Thymus (tissue), 11 donors: ENCODE measurements around the gene IBTK. TPM values are rescaled to one million over a fixed set of nuclear protein-coding genes. Genes with fewer than 3 reads are reported as not detected.
"Not testable (repeated sequence)": the region's sequence is repeated elsewhere in the genome, so short reads cannot be mapped to it uniquely, and the experiment has no call there.

Source experiments
- DNase-seq, 9 donors: peaks; one replicate each; pipeline ENCODE4 v3.0.0-alpha.2; 2013; ENCODE audit warnings: low spot score in 9 of 9, low read depth in 6 of 9, missing footprints in 1 of 9
- H3K27ac ChIP-seq, 2 donors: one replicate each; pipeline ENCODE4 v1.5.1; 2013; ENCODE audit warnings: control low read depth in 1 of 2, low read depth in 1 of 2, low read length in 1 of 2, mild to moderate bottlenecking in 1 of 2, moderate library complexity in 1 of 2
- H3K27me3 ChIP-seq, 2 donors: one replicate each; pipeline ENCODE4 v1.5.1; 2013; ENCODE audit warnings: low read length in 1 of 2; ENCODE audit not compliant: control insufficient read depth in 2 of 2, insufficient read depth in 1 of 2
- H3K36me3 ChIP-seq, 2 donors: one replicate each; pipeline ENCODE4 v1.5.1; 2013; ENCODE audit warnings: low read length in 1 of 2, mild to moderate bottlenecking in 1 of 2, moderate library complexity in 1 of 2; ENCODE audit not compliant: control insufficient read depth in 2 of 2, insufficient read depth in 2 of 2
- H3K4me1 ChIP-seq, 2 donors: one replicate each; pipeline ENCODE4 v1.5.1; 2013; ENCODE audit warnings: low read length in 2 of 2; ENCODE audit not compliant: control insufficient read depth in 2 of 2, insufficient read depth in 2 of 2
- H3K4me3 ChIP-seq, 2 donors: one replicate each; pipeline ENCODE4 v1.5.1; 2013; ENCODE audit warnings: low read length in 2 of 2, control low read depth in 1 of 2, mild to moderate bottlenecking in 1 of 2
- H3K9me3 ChIP-seq, 2 donors: one replicate each; pipeline ENCODE4 v1.5.1; 2013; ENCODE audit warnings: low read length in 1 of 2, mild to moderate bottlenecking in 1 of 2; ENCODE audit not compliant: control insufficient read depth in 2 of 2, insufficient read depth in 1 of 2
- WGBS: extraction: QIAGEN DNeasy Blood & Tissue Kit; methylation state at CpG from one replicate; pipeline ENCODE4 v1.1.7; 2013; 5-methylcytosine and 5-hydroxymethylcytosine counted together
- polyA plus RNA-seq: library from polyadenylated mRNA; stranded (reverse); fragments of 200-250 nt; gene quantifications from one replicate; pipeline ENCODE4 v1.2.3, GENCODE V29; 2013
- total RNA-seq: library from RNA; stranded (reverse); fragments of 120-200 nt; gene quantifications from one replicate; pipeline ENCODE4 v1.2.4, GENCODE V29; 2013
- donor health status: healthy.

IBTK gene
- total and polyA plus RNA-seq, 2 donors = 23.8 to 28.7 TPM

DNA sequence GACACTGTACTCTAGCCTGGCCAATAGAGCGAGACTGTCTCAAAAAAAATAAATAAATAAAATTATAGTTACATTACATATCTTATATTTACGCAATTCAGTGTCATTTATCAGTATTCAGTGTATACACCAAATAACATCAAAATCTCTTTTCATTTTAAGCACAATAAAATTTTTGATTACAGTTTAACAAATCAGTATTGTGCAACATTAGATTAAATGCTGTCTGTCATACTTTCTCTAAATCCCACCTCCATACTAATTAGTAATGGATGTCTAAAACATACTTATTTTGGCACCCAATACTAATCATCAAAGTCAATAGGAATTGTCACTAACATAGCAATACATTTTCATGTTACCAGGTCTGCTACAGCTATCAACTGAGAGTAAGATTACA, 27.4 kb downstream of the IBTK start:
- 96% methylated on average over 2 of the region's 2 CpGs for whole genome bisulfite sequencing

DNA sequence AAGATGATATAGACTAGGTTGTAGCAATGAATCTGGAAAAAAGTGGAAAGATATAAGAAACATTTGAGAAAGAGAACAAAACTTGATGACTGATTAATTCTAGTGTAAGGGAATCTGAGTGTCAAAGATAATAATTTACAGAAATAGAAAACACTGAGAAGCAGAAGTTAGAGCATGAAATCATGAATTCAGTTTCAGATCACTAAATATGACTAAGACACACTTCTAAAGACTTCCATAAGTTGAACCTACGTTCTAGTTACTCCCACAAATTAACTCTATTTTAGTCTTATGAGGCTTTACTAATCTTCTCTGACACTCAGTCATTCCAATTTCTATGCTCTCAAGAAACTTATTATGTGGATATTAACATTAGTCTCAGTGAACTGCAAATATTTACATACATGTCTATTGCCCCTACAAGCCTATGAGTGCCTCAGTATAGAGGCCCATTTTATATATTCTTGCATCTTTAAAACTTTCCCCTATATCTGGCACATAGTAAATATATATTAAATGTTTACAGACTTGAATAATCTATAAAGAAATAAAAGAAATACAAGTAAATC, 30.4 kb downstream of the IBTK start:
- no peaks in the 10 kb centered on the region for H3K9me3 ChIP-seq
- H3K4me3 ChIP-seq = no peak overlapping the region
- no peaks in the 10 kb centered on the region for H3K4me1 ChIP-seq
- H3K36me3 ChIP-seq = peaks cover 18 to 45% of the 10 kb centered on the region in 2 donors
- no peak for DNase-seq
- H3K27ac ChIP-seq = no peak overlapping the region
- WGBS = 96% methylated on average over 1 of the region's 1 CpG
- no peaks in the 10 kb centered on the region for H3K27me3 ChIP-seq

More for the DNA sequence above, 27.4 kb downstream of the IBTK start:
- no peak overlapping the region for H3K27ac ChIP-seq
- no peaks in the 10 kb centered on the region for H3K9me3 ChIP-seq
- DNase-seq = no peak
- H3K27me3 ChIP-seq = no peaks in the 10 kb centered on the region
- no peaks in the 10 kb centered on the region for H3K4me1 ChIP-seq
- H3K4me3 ChIP-seq = no peak overlapping the region
- H3K36me3 ChIP-seq = peaks cover 20 to 42% of the 10 kb centered on the region in 2 donors

- Histone ChIP-seq H3K27me3 (no peaks in the 10 kb centered on the region), H3K36me3 (peaks cover 18 to 45% of the 10 kb centered on the region in 2 donors), H3K4me1 (no peaks in the 10 kb centered on the region), H3K27ac (no peak overlapping the region), H3K4me3 (no peak overlapping the region), H3K9me3 (no peaks in the 10 kb centered on the region)
- WGBS = 92% methylated on average over 2 of the region's 2 CpGs
- DNase-seq = no peak
Measured at GRCh38 chr6:82216549-82216948, 31.0 kb downstream of the IBTK start.

- Histone ChIP-seq H3K9me3 (no peaks in the 10 kb centered on the region), H3K4me3 (no peak overlapping the region), H3K4me1 (no peaks in the 10 kb centered on the region), H3K36me3 (peaks cover 11 to 31% of the 10 kb centered on the region in 2 donors), H3K27me3 (no peaks in the 10 kb centered on the region), H3K27ac (no peak overlapping the region)
- WGBS = 98% methylated on average over 2 of the region's 2 CpGs
- DNase-seq = no peak
Measured at GRCh38 chr6:82211326-82211725, 36.2 kb downstream of the IBTK start.

DNA sequence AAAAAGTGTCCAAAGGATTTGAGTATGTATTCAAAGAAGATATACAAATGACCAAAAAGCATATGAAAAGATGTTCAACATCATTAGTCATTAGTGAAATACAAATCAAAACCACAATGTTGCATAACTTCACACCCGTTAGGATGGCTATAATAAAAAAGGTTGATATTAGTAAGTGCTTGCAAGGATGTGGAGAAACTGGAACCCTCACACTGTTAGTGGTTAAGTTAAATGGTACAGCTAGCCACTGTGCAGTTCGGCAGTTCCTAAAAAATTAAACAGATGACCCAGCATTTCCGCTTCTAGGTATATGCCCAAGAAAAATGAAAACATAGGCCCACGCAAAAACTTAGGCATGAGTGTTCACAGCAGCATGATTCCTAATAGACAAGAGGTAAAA, 38.6 kb downstream of the IBTK start:
- Histone ChIP-seq H3K27me3 (no peaks in the 10 kb centered on the region), H3K4me1 (no peaks in the 10 kb centered on the region), H3K27ac (no peak overlapping the region), H3K9me3 (no peaks in the 10 kb centered on the region), H3K36me3 (peaks cover 5 to 14% of the 10 kb centered on the region in 2 donors), H3K4me3 (no peak overlapping the region)
- 96% methylated on average over 4 of the region's 4 CpGs for WGBS
- no peak for DNase-seq

DNA sequence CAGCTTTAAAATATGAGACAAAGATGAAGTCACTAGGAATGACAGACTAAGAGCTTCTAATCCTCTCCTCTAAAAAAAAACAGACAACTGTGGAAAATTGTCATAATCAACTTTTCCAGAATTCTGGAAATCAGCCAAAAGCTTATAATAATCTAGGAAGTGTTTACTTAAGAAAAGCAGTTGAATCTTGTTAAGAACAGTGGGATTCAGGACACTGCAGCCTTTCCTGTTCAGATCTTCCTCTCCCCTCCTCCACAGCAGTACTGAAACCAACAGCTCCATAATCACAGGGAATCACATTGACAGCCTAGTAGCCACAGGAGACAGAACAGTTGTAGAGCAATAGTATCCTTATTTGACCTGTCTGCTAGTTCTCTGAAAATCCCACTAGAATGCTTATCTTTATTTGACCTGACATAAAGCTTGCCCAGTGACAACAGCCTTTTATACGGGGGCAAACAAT, 41.6 kb downstream of the IBTK start:
- 87% methylated on average over 1 of the region's 1 CpG for WGBS
- H3K27me3 ChIP-seq = no peaks in the 10 kb centered on the region
- no peaks in the 10 kb centered on the region for H3K9me3 ChIP-seq
- no peak overlapping the region for H3K4me3 ChIP-seq
- no peaks in the 10 kb centered on the region for H3K4me1 ChIP-seq
- no peak for DNase-seq
- peaks cover 0 to 18% of the 10 kb centered on the region in 2 donors for H3K36me3 ChIP-seq
- H3K27ac ChIP-seq = no peak overlapping the region

- Histone ChIP-seq H3K36me3 (peaks cover 3 to 30% of the 10 kb centered on the region in 2 donors), H3K4me3 (no peak overlapping the region), H3K27ac (no peak overlapping the region), H3K4me1 (no peaks in the 10 kb centered on the region), H3K9me3 (no peaks in the 10 kb centered on the region), H3K27me3 (no peaks in the 10 kb centered on the region)
- no peak for DNase-seq
Measured at GRCh38 chr6:82204020-82204419, 43.5 kb downstream of the IBTK start.

- Histone ChIP-seq H3K27ac (no peak overlapping the region), H3K4me3 (no peak overlapping the region), H3K4me1 (no peaks in the 10 kb centered on the region), H3K36me3 (peaks cover 8 to 44% of the 10 kb centered on the region in 2 donors), H3K27me3 (no peaks in the 10 kb centered on the region), H3K9me3 (no peaks in the 10 kb centered on the region)
- WGBS = 97% methylated on average over 4 of the region's 4 CpGs
- no peak for DNase-seq
Measured at GRCh38 chr6:82197784-82198183, 49.8 kb downstream of the IBTK start.

- H3K27me3 ChIP-seq, H3K4me3 ChIP-seq, H3K9me3 ChIP-seq, DNase-seq, H3K27ac ChIP-seq, H3K4me1 ChIP-seq: not testable (repeated sequence)
- WGBS = 98% methylated on average over 5 of the region's 5 CpGs
- peaks cover 8 to 46% of the 10 kb centered on the region in 2 donors for H3K36me3 ChIP-seq
Measured at GRCh38 chr6:82197245-82197644, 50.3 kb downstream of the IBTK start.
